HG02571 (cell line): ENCODE data around the gene CAMK4.
"Not testable (repeated sequence)": the region's sequence is repeated elsewhere in the genome, so short reads cannot be mapped to it uniquely, and the experiment has no call there.

Experiments used
- ATAC-seq: cut with Tn5 transposase; IDR thresholded peaks from one replicate; pipeline ENCODE4 v1.9.1; 2021; ENCODE audit warnings: mild to moderate bottlenecking, moderate library complexity; ENCODE audit not compliant: unreplicated experiment

Gene CAMK4

DNA sequence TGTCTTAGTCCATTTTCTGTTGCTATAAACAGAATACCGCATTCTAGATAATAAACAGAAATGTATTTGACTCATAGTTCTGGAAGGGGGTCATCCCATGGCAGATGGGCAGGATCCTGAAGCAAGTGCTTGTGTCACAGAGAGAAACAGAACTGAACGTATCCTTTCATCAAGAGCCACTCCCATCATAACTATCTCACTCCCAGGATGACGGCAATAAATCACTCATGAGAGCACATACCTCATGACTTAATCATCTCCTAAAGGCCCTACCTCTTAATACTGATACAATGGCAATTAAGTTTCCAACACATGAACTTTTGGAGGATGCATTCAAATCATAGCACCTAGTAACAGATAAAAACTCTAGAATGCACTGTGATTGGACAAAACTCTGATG is 142.9 kb downstream of the CAMK4 start:
- ATAC-seq = no peak

DNA sequence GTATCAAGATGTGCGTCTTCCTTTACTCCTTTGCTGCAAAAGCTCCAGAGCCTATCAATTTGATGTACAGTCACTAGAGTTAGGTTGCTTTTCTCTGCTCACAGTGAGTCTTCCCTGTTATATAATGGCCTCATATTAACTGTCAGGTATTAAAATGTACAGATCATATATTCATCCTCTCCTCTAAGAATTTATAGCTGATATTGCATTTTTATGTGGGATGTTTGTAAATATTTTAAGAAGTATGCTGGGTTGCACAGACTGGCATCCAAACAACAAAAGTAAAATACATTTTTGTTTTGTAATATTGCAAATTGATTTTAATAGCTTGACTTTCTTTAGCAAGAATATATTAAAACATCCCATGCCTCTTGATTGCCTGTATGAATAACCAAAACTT is 148.6 kb downstream of the CAMK4 start:
- ATAC-seq = no peak

DNA sequence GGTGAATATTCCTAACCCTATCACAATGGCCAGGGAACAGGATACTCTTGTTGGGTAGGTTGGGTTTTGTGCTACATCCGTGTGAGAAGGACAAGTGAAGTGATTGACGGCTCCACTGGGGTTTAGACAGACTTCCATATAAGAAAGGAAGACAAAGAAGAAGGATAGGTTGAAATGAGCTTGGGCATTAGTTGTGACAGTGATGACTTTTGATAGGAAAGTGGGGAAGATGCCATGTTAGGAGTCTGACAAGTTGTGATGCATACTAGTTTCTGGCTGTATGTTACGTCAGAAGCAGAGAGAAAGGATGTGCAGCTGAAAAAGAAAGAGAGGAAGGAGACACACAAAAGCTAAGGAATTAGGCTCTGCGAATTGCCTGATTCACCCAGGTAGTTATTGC is 150.2 kb downstream of the CAMK4 start:
- no peak for ATAC-seq

DNA sequence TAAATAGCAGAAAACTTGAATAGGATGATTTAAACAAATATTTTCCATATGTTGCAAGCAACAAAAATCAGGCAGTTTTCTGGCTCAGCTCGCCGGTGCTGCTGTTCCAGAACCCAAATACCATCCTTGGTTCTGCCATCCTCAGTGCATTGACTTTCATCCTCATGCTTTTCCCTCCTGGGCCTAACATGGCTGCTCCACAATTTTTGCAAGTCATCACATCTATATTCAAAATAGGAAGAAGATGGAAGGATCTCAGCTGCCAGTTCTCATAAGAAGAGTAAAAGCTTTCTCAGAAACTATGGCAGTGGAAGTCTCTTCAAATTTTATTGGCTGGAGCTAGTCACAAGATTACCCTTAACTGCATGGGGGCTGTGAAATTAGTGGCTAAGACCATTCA is 151.5 kb downstream of the CAMK4 start:
- no peak for ATAC-seq

DNA sequence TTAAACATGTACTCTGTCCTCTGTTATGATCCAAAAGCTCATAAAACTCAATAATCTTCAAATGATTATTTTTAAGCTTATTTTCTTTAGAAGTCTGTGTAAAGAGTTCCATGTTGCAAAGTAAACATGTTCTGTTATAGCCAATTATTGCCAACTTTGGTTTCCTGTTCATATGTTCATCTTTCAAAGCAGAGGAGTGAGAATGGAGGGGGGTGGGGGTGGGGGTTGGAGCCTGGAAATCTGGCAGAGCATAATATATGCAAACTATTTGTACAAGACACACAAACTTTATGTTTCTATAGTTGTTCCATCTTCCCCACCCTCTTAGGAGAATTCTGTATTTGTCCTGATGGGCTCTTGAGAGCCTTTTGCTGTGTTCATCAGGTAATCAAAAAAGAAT is 153.1 kb downstream of the CAMK4 start:
- no peak for ATAC-seq

DNA sequence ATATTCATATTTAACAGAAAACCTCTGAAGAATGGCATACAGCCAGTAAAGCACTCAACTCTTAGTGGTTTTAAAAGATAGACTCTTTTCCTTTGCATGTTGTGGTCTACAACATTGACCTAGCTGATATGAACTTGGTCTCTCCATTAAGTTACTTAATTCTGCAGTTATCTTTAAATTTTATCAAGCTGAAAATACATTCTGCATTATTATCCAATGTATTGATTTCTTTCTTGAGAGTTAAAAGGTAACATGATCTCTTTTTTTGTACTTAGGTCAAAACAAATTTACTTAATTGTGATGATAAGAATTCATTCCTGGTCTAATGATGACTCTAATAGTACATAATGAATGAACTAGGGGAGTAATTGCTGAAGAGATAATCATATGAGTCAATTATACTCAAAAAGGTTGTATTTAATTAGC is 155.2 kb downstream of the CAMK4 start:
- ATAC-seq = no peak

DNA sequence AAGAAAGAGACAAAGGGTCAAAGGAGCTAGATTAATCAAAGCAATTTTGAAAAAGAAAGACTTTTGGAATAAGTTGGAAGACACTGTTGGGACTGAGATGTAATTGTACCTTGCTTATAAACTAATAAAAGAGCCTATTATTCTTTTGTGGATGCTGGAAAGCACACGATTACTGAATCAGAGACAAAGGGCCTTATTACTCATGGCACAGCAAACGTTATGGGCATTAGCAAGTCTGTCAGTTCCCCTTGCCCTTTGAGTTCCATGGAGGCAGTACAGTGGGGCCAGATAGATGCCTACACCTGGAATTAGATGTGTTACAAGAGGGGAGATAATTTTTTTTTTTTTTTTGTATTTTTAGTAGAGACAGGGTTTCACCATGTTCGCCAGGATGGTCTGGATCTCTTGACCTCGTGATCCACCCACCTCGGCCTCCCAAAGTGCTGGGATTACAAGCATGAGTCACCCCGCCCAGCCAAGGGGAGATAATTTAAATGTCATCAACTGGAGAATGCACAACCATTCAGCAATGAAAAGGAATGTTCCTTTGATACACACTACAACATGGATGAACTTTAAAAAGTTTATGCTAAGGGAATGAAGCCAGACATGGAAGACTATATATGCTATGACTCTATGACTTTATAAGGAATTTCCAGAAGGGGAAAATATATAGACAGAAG is 159.2 kb downstream of the CAMK4 start:
- no peak for ATAC-seq

DNA sequence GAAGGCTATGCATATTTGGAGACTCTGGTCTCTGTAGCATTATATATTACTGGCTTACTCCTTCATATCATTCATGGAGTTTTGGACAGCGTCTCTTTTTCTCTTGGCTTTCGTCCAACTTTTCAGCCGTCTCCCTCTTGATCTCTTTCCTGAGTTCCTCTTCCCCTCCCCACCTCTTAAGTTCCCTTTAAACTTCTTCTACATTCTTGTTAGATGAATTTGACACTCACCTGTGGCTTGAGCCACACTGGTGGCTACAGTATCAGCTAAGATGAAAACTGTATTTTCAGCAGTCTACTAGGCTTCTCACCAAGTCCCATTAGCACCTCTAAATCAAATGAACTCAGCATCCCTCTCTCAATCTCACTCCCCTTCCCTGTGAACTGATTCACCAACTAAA is 160.0 kb downstream of the CAMK4 start:
- no peak for ATAC-seq

DNA sequence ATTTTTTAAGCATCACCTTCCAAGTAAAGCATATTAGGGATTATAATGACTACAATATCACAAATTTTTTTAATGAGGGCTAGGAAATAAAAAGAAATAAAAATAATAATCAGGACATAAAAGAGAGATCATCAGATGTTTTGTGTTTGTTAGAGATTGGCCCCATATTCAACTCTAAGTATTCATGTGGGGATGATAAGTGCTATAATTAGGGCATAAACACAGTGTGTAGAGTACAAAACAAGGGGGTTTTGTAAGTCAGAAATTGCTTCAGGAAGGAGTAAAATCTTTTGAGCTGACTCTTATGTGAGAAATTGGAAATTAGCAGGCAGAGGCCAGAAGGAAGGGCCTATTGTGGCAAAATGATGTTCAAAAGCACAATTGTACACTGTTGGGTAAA is 160.9 kb downstream of the CAMK4 start:
- no peak for ATAC-seq

DNA sequence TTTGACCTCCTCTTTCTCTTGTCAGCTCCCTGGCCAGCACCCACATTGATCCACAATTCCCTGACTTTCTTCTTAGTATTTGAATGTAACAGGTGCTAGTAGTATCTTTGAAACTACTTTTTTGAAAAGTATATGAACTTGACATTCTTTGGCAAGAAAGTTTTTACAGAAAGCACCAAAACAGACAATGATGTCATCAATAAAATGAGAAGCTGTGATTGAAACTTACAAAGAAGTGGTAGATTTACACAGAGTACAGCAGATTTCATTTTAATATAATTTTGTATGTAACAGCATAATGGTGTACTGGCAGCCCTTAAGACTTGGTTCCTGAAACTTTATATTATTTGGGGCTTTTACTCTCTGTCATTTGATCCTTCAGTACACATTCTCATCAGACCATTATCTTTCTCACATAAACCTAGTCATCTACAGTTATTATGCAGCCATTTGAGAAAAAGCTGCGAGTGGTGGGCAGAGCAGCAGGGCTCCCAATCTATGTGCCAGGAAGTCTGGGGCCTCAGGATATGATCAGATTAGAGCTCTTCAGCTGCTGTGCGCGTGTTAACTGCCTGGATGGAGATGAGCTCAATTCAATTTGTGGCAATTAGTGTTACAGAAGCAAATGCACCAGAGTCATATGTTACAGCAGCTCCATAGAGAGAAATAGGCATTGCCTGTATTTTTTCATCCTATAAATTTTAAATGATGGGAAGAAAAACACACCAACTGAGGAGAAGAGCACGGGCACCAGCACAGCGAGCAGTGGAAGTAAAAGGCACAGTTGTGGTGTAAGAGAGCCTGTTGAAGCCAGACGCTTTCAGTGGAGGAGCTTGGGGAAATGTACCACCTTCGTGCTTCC is 162.0 kb downstream of the CAMK4 start:
- no peak for ATAC-seq

DNA sequence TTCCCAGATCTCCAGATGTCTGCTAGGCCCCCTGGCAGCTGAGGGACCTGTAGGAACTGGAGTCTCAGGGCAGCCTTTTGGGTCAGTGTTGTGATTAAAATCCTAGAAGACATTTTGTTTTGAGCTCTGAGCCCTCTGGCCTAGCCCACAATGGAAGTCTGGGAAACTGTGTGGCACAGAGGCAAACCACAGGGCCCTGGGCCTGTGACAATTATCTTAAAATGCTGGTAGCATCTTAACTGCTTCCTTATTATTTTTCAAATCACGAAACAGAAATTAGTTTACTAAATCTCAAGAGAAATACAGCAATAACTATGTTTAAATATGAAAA is 162.6 kb downstream of the CAMK4 start:
- ATAC-seq = no peak

DNA sequence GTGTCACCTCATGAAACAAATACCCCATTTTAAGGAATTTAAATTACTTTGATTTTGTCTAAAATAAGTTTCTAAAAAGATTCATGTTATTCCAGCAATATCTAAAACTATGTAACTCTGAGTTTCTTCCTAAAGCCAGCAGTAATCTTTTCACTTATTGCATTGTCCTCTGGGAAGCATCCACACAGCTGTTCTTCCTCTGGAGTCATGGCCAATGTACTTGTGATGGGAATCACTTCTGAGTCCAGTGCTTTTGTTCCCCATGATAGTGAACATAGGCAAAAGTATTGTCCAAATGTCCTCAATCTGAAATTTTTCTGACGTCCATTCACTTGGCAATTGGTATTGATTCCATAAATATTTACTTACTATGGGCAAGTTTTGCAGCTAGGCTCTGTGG is 163.2 kb downstream of the CAMK4 start:
- no peak for ATAC-seq

DNA sequence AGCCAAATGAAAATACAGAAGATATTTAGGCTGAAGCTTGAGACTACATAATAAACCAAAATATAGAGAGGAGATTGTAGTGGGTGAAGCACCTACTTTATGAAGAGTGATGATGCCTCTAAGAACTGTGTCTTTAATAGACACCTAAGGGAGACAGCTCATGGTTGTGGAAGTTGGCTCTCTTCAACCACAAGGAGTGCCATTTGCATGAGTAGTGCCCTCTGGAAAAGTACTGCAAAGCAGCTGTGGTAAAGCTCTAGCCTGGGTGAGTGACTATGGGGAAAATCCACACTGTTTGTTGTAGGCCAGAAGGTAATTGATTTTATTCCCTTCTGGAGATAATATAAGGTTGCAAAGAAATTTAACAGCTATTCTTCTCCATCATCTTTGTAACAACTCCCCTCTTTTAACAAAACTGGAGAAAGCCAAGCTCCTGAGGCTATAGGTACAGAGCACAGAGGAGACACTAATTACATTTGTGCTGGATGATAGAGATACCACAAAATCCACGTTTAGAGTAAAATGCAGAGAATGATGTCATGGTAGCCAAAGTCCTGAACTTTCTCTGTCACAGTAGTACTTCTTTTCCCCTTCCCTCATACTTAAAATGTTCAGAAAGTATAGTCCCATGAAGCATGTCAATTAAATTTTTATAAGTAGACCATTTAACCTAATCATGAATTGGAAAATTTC is 165.4 kb downstream of the CAMK4 start:
- no peak for ATAC-seq

DNA sequence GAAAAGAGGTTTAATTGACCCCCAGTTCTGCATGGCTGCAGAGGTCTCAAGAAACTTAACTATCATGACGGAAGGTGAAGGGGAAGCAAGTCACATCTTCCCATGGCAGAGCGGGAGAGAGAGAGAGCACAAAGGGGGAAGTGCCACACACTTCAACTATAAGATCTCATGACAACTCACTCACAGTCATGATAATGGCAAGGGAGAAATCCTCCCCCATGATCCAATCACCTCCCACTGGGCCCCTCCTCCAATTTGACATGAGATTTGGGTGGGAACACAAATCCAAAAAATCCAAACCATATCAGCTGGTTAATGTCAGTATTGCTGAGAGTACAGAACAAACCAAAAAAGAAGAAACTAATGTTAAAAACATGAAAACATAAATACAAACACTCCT is 168.0 kb downstream of the CAMK4 start:
- no peak for ATAC-seq

DNA sequence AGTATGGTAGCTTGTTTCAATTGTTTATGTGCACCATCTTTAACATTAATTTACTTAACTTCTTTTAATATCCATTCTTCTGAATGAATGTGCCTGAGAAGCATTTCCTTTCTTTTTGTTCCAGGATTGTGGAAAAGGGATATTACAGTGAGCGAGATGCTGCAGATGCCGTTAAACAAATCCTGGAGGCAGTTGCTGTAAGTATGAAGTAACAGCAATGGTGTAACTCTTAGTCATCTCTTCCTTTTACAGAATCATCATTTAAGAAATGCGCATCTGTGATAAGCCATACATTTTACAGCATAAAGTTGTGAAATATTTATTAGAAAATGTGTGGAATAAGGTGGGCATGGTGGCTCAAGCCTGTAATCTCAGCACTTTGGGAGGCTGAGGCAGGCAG is 170.4 kb downstream of the CAMK4 start:
- ATAC-seq = no peak

DNA sequence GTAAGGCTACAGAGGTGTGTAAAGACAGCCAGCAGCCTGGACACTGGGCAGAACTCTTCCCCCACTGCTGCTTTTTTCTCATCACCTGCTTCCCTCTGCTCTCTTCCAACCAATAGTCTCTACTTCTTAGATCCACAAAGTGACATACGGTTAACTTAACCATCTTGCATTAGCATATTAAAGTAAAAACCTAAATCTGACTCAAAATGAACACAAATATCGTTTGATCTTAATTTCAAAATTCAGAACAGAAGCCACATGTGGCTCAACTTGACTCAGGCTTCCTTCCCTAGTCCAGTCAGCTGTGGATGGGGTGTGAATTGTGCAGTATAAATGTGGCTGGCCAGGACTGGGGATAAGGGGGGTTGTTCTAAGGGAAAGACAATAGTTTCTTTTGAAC is 173.8 kb downstream of the CAMK4 start:
- no peak for ATAC-seq

DNA sequence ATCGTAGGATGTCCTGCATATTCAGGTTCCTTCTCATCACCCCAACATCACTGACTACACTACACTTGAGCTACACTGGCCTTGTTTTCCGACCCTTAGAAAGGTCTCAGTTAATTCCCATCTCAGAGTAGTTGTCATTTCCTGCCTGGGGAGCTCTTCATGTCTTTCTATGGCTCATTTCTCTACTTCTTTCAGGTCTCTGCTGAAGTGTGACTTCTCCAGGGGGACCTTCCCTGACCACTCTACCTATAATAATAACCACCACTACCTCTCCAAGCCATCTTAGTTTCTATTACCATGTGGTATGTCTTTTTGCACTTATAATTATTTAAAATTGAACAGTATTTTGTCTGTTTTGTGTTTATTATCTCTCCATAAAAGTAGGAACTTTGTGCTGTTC is 174.9 kb downstream of the CAMK4 start:
- no peak for ATAC-seq

DNA sequence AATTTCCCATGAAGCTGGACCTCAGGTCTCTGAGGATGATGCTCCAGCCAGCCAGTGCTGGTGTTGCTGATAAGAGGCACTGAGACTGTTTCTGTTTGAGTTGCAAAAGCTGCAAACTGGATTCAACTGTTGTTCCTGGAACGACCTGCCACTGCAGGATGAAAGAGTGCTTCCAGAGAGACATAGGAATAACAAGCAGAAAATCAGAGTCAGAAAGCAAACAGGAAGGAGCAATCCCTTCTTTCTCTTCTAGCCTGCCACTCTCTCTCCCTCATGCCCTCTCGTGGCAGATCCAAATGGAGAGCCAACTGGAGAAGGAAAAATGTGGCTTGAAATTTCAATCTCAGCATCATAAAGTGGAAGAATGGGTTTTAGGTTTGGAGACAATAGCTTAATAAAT is 177.7 kb downstream of the CAMK4 start:
- no peak for ATAC-seq

DNA sequence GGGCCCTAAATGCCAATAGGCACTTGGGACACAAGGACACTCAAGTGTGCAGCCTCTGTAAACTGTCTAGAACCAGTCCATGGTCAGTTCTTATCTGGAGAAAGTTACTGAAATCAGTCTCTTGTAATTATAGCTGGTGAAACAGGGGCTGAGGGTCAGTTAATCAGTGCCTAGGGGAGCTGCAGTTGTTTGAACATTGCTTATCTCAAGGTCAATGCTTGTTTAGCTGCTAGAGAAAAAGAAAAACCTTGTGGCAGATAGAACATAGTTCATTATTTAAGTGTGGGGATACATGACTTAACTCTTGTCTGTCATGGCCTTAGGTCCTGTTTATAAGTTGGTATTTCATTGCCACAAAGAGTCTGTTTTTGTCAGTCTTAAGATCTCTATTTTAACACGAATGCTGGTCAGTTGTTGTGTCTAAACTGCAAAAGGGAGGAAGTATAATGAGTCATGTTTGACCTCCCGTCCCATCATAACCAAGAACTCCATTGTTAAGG is 180.1 kb downstream of the CAMK4 start:
- ATAC-seq = no peak

DNA sequence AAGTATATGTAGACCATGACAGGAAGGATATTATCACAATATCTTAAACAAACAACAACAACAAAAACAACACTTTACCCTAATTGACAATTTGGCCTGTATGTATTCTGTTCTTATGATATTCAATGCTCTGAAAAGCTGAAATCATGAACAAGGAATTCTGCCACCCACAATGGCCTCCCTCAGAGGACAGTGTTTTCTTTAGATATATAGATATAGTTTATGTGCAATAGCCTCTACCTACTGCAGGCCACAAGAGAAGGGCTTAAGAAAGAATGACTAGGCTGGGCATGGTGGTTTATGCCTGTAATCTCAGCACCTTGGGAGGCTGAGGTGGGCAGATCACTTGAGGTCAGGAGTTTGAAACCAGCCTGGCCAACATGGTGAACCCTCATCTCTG is 183.4 kb downstream of the CAMK4 start:
- no peak for ATAC-seq

DNA sequence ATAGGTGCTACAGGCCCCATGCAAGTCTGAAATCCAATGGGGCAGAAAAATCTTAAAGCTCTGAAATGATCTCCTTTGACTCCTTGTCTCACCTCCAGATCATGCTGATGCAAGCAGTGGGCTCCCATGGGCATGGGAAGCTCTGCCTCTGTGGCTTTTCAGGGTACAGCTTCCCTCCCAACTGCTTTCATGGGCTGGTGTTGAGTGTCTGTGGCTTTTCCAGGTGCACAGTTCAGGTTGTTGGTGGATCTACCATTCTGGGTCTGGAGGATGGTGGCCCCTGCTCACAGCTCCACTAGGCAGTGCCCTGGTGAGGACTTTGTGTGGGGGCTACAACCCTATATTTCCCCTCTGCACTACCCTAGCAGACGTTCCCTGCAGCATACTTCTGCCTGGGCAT is 184.6 kb downstream of the CAMK4 start:
- no peak for ATAC-seq

DNA sequence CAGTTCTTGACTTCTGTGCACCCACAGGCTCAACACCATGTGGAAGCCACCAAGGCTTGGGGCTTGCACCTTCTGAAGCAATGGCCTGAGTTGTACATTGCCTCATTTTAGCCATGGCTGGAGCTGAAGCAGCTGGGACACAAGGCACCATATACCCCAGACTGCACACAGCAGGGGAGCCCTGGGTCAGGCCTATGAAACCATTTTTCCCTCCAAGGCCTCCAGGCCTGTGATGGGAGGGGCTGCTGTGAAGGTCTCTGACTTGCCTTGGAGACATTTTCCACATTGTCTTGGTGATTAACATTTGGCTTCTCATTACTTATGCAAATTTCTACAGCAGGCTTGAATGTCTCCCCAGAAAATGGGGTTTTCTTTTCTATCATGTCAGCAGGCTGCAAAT is 185.1 kb downstream of the CAMK4 start:
- ATAC-seq = not testable (repeated sequence)
